AG04449 (cell line): Measurements from ENCODE around the gene TINAG.

Source experiments
- CTCF ChIA-PET: fragments of 350-600 bp; formaldehyde crosslinking; extraction: SDS; loops from one replicate; lab custom pipeline; 2021; ENCODE audit warnings: antibody characterized with exemption; lab: Yijun Ruan, JAX
- POLR2A ChIA-PET: fragments of 400-600, 350-600 bp; formaldehyde crosslinking; extraction: SDS; loops from one replicate; lab custom pipeline; 2020; ENCODE audit warnings: antibody characterized with exemption, inconsistent platforms; lab: Yijun Ruan, JAX
- DNase-seq: peaks from one replicate; pipeline ENCODE4 v3.0.0-alpha.2; 2010; ENCODE audit warnings: low read depth, low spot score
- H3K4me3 ChIP-seq: 2 replicates; pipeline ENCODE4 v1.5.1; 2011; ENCODE audit warnings: low read depth, mild to moderate bottlenecking, control low read depth, low read length
- TF ChIP-seq, protein P1 (sequence below): IDR thresholded peaks from one replicate; pipeline ENCODE4 v1.5.1; 2011; ENCODE audit warnings: mild to moderate bottlenecking, moderate library complexity, low read length, control low read depth, inconsistent platforms; ENCODE audit not compliant: insufficient read depth; ENCODE audit errors: missing control alignments

Gene TINAG

GRCh38 chr6:54299542-54300269, 8.5 kb upstream of the TINAG start:
- ChIA-PET CTCF (interaction anchor here (0.8 to 2.0 kb wide), 3 partner anchors 12 to 313 kb away, joined by 3 to 6 read pairs (median 4); no protein-coding TSS in a partner anchor), POLR2A (interaction anchor here (1.4 kb wide), 1 partner anchor 14 kb away, joined by 5 read pairs; no protein-coding TSS in a partner anchor)
- no peak for DNase-seq
- no peak overlapping the region for H3K4me3 ChIP-seq
- TF ChIP-seq, protein P1, sequence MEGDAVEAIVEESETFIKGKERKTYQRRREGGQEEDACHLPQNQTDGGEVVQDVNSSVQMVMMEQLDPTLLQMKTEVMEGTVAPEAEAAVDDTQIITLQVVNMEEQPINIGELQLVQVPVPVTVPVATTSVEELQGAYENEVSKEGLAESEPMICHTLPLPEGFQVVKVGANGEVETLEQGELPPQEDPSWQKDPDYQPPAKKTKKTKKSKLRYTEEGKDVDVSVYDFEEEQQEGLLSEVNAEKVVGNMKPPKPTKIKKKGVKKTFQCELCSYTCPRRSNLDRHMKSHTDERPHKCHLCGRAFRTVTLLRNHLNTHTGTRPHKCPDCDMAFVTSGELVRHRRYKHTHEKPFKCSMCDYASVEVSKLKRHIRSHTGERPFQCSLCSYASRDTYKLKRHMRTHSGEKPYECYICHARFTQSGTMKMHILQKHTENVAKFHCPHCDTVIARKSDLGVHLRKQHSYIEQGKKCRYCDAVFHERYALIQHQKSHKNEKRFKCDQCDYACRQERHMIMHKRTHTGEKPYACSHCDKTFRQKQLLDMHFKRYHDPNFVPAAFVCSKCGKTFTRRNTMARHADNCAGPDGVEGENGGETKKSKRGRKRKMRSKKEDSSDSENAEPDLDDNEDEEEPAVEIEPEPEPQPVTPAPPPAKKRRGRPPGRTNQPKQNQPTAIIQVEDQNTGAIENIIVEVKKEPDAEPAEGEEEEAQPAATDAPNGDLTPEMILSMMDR = no peak

DNA sequence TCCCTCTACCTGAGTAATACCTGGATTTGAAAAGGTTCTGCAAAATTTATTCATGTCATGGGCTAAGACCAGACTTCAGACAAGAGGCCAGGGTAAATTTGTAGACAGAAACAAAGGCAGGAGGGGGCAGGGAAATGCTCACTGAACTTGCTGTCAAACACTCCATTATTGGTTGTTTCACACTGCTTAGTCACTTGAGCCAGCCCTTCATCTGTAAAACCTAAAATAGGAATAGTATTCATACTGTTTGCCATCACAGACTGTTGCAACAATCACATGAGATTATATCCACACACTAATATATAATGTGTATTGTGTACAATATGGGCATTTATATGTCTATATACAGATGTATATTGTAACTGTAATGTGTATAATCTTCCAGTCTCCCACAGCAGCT, 6.5 kb upstream of the TINAG start:
- DNase-seq = no peak
- TF ChIP-seq, protein P1 = no peak
- ChIA-PET CTCF (interaction anchor here (1.3 to 1.5 kb wide), 2 partner anchors 56 to 583 kb away, joined by 3 to 4 read pairs; no protein-coding TSS in a partner anchor), POLR2A (no interaction called here)
- no peak overlapping the region for H3K4me3 ChIP-seq

- POLR2A ChIA-PET = no interaction called here
- DNase-seq = no peak
- H3K4me3 ChIP-seq = no peak overlapping the region
- CTCF ChIA-PET = interaction anchor here (0.5 kb wide), 1 partner anchor 19 kb away, joined by 3 read pairs; no protein-coding TSS in a partner anchor
- TF ChIP-seq, protein P1 = no peak
Observed at GRCh38 chr6:54307439-54307910, 766 bp upstream of the TINAG start.

DNA sequence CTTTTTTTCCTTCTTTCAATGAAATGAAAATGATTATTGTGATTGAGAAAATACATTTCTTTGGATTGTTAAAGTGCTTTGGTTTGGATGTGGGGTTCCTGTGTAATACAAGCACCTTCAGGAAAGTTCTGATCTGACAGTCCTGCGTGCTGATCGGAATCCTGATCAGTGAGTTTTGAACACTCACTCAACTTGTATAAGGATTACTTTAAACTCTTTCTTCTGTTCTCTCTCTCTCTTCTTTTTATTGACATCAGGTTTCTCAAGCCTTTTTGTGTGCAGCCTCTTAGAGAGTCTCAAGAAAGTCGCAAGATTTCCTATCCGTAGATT, 710 bp downstream of the TINAG start:
- ChIA-PET POLR2A (no interaction called here), CTCF (no interaction called here)
- no peak overlapping the region for H3K4me3 ChIP-seq
- TF ChIP-seq, protein P1 = no peak
- no peak for DNase-seq

DNA sequence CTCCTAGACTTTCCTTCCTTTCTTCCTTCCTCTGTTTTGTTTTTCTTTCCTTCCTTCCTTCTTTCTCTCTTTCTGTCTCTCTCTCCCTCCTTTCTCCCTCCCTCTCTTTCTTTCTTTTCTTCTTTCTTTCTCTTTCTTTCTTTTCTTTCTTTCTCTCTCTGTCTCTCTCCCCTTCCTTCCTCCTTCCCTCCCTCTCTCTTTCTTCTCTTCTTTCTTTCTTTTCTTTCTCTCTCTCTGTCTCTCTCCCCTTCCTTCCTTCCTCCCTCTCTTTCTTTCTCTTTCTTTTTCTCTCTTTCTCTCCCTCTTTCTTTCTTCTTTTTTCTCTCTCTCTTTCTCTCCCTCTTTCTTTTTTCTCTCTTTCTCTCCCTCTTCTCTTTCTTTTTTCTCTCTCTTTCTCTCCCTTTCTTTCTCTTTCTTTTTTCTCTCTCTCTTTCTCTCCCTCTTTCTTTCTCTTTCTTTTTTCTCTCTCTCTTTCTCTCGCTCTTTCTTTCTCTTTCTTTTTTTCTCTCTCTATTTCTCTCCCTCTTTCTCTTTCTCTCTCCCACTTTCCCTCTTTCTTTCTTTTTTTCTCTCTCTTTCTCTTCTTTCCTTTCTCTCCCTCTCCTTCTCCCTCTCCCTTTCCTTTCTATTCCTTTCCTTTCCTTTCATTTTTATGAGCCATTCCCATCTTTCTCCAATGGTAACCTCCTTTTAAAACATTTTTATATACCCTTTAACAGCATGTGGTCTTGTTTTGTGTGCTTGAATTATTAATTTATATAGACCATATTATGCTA, 2.3 kb downstream of the TINAG start:
- DNase-seq = no peak
- TF ChIP-seq, protein P1 = no peak
- POLR2A ChIA-PET = no interaction called here
- CTCF ChIA-PET = interaction anchor here (1.0 to 1.6 kb wide), 2 partner anchors 14 to 24 kb away, joined by 3 to 5 read pairs; no protein-coding TSS in a partner anchor
- no peak overlapping the region for H3K4me3 ChIP-seq

GRCh38 chr6:54315656-54316055, 7.4 kb downstream of the TINAG start:
- H3K4me3 ChIP-seq = no peak overlapping the region
- ChIA-PET CTCF (no interaction called here), POLR2A (no interaction called here)
- no peak for DNase-seq
- TF ChIP-seq, protein P1 = no peak
